BJ (cell line): ENCODE measurements around the gene ENG. TPM values are rescaled to one million over a fixed set of nuclear protein-coding genes. Genes with fewer than 3 reads are reported as not detected.

Experiments used
- CTCF ChIA-PET: fragments of 350-600 bp; formaldehyde crosslinking; extraction: SDS; loops from one replicate; lab custom pipeline; 2021; ENCODE audit warnings: antibody characterized with exemption, inconsistent platforms; lab: Yijun Ruan, JAX
- POLR2A ChIA-PET: fragments of 300-600 bp; sonication (Branson Sonifier 250); formaldehyde crosslinking; extraction: SDS; loops from one replicate; lab custom pipeline; 2021; ENCODE audit warnings: antibody characterized with exemption; lab: Charles Lee
- DNase-seq: peaks from one replicate; pipeline ENCODE4 v3.0.0-alpha.2; 2011; ENCODE audit warnings: low read depth
- H3K27me3 ChIP-seq: 2 replicates; pipeline ENCODE4 v1.6.0; 2011; ENCODE audit warnings: low read length; ENCODE audit not compliant: control insufficient read depth, insufficient read depth
- H3K36me3 ChIP-seq: 2 replicates; pipeline ENCODE4 v1.5.1; 2011; ENCODE audit warnings: low read length; ENCODE audit not compliant: control insufficient read depth, insufficient read depth
- H3K4me3 ChIP-seq: 2 replicates; pipeline ENCODE4 v1.5.1; 2011; ENCODE audit warnings: low read depth, mild to moderate bottlenecking, control low read depth, low read length
- polyA plus RNA-seq: library from polyadenylated mRNA; depleted of rRNA; stranded (reverse); fragments of >200 nt; gene quantifications from 2 replicates; pipeline ENCODE4 v1.2.3, GENCODE V29; 2011
- TF ChIP-seq, protein P1 (sequence below): IDR thresholded peaks from 2 replicates; pipeline ENCODE4 v1.5.1; 2011; ENCODE audit warnings: low read depth, mild to moderate bottlenecking, control low read depth, inconsistent platforms, low read length, moderate library complexity; ENCODE audit not compliant: insufficient read depth

The ENG gene
- polyA plus RNA-seq, 1 experiment: 44.6 TPM

DNA sequence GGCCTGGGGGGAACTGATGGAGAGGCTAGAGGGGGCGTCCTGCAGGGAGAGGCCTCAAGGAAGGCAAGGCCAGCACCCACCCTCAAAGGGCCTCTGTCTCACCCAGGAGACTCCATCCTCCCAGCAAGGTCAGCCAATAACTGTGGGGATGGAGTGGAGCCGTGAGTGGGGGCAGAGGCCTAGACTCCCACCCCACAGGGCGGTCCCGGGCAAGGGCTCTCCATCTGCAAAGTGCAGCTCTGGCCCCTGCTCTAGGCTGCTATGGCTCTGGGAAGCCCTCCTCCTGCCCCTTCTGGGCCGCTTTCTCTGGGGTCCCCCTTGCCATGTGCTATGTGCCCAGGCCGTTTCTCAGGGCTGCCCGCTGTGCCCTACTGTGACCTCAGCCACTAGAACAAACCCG lies 37.7 kb downstream of the ENG start:
- ChIA-PET POLR2A (no interaction called here), CTCF (interaction anchor here (1.2 to 2.0 kb wide), 4 partner anchors 11 to 83 kb away, joined by 3 to 10 read pairs (median 3); partner anchors contain the start of gene CDK9)
- Histone ChIP-seq H3K4me3 (no peak overlapping the region), H3K36me3 (peaks cover 49% of the 10 kb centered on the region), H3K27me3 (no peaks in the 10 kb centered on the region)
- no peak for DNase-seq
- TF ChIP-seq, protein P1, sequence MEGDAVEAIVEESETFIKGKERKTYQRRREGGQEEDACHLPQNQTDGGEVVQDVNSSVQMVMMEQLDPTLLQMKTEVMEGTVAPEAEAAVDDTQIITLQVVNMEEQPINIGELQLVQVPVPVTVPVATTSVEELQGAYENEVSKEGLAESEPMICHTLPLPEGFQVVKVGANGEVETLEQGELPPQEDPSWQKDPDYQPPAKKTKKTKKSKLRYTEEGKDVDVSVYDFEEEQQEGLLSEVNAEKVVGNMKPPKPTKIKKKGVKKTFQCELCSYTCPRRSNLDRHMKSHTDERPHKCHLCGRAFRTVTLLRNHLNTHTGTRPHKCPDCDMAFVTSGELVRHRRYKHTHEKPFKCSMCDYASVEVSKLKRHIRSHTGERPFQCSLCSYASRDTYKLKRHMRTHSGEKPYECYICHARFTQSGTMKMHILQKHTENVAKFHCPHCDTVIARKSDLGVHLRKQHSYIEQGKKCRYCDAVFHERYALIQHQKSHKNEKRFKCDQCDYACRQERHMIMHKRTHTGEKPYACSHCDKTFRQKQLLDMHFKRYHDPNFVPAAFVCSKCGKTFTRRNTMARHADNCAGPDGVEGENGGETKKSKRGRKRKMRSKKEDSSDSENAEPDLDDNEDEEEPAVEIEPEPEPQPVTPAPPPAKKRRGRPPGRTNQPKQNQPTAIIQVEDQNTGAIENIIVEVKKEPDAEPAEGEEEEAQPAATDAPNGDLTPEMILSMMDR: no peak

DNA sequence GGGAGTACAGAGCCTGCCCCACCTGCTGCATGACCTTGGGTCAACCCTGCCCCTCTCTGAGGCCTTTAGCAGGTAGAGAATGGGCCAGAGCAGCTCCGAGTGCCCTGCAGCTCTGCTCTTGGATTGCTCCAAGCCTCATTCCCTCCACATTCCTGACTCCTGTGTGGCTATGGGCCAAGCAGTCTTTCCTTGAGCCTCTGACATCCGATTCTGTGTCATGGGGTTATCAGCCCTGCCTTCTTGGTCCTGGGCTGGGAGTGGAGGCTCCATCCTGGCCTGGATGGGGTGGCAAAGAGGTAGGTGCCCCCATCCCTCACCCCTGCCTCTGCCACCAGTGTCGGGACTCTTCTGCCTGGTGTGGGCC lies 38.1 kb downstream of the ENG start:
- CTCF ChIA-PET: interaction anchor here (2.0 kb wide), 1 partner anchor 54 kb away, joined by 10 read pairs; no protein-coding TSS in a partner anchor

DNA sequence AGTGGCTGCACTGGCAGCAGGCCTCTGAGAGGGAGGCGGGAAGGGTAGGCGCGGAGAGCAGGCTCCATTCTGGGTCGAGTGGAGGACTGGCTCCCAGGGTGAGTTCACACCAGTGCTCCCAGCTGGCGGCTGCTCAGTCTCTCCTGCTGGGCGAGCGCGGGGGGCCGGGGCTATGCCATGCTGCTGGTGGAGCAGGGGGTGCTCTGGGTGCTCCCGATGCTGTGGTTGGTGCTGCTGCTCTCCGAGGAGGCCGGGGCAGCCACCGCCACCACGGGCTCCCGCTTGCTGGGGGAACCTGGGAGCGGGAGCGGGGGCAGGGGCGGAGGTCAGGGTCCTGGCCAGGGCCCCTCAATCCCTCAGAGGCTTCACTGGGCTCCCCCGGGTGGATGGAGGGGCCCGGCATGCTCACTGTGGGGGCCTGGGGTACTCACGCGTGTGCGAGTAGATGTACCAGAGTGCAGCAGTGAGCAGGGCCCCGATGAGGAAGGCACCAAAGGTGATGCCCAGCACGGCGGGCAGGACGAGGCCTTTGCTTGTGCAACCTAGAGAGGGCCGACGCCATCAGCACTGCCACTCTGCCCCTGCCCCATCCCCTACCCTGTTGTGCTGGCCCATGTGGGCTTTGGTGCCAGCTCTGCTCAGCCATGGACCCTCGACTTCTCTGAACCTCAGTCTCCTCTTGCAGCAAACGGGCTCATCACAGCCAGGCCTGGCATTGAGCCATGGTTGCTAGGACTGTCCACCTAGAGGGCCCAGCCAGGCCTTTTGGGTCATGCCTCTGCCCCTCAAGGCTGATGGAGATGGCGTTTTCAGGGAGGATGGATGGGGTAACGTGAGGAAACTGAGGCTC lies 38.7 kb downstream of the ENG start:
- Histone ChIP-seq H3K4me3 (no peak overlapping the region), H3K27me3 (no peaks in the 10 kb centered on the region), H3K36me3 (peaks cover 46% of the 10 kb centered on the region)
- no peak for DNase-seq
- POLR2A ChIA-PET: no interaction called here
- CTCF ChIA-PET: interaction anchor here (2.0 kb wide), 1 partner anchor 54 kb away, joined by 10 read pairs; no protein-coding TSS in a partner anchor
- TF ChIP-seq, protein P1: no peak

More for the DNA sequence above, 38.1 kb downstream of the ENG start:
- H3K4me3 ChIP-seq: no peak overlapping the region
- TF ChIP-seq, protein P1: no peak
- peaks cover 49% of the 10 kb centered on the region for H3K36me3 ChIP-seq
- H3K27me3 ChIP-seq: no peaks in the 10 kb centered on the region
- POLR2A ChIA-PET: no interaction called here
- DNase-seq: no peak

DNA sequence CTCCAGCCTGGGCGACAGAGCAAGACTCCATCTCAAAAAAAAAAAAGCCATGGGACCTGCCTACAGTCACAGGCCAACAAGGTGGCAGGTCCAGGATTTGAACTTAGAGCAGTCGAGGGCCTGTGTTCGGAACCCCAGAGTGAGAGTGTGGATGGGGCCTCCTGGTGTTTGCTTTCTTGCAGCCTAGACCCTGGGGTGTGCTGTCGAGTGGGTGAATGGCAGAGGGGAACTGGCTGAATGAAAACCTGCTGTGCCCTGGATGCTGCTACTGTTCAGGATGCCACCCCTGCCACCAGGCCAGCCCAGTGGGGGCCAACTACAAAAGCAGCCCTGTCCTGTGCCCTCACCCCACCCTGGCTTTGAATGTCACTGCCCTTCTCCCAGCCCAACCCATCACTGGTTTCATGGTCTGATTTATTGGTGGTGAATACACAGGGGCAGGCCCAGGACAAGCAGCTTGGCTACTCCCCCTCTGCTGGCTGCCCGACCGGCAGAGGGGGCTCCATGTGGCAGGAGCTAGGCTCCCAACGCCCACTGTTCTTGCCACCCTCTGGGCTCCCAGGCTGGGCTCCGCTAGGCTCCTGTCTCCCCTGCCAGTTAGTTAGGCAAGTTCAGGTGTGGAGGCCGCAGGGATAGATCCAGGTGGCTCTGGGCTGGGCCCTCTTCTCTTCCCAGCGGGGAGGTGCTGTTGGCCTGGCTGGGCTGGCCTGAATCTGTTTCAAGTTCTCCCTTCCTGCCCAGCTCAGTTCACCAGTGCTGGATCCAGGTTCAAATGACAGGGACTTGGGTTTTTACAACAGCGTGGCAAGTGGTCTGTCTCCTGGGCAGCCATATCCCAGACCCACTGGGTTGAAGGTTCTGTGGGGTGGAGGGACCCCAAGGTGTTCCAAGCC lies 39.6 kb downstream of the ENG start:
- Histone ChIP-seq H3K27me3 (no peaks in the 10 kb centered on the region), H3K36me3 (peaks cover 54% of the 10 kb centered on the region), H3K4me3 (no peak overlapping the region)
- TF ChIP-seq, protein P1: no peak
- POLR2A ChIA-PET: no interaction called here
- DNase-seq: no peak
- CTCF ChIA-PET: no interaction called here
